HG03520 (cell line): ENCODE results near the gene PBX1.
"Not testable (repeated sequence)": the region's sequence is repeated elsewhere in the genome, so short reads cannot be mapped to it uniquely, and the experiment has no call there.

Experiments
- ATAC-seq: cut with Tn5 transposase; IDR thresholded peaks from one replicate; pipeline ENCODE4 v1.9.1; 2021; ENCODE audit warnings: mild to moderate bottlenecking, moderate library complexity; ENCODE audit not compliant: unreplicated experiment

The PBX1 gene

GRCh38 chr1:164637461-164638375, 78.7 kb downstream of the PBX1 start:
- no peak for ATAC-seq

- no peak for ATAC-seq
Observed at GRCh38 chr1:164638492-164639202, 79.7 kb downstream of the PBX1 start.

GRCh38 chr1:164640686-164641352, 81.8 kb downstream of the PBX1 start:
- no peak for ATAC-seq

GRCh38 chr1:164641353-164641730, 82.4 kb downstream of the PBX1 start:
- no peak for ATAC-seq

GRCh38 chr1:164643018-164643417, 84.0 kb downstream of the PBX1 start:
- ATAC-seq, result no peak

- ATAC-seq, result no peak
Observed at GRCh38 chr1:164644268-164644667, 85.3 kb downstream of the PBX1 start.

GRCh38 chr1:164644774-164645644, 86.0 kb downstream of the PBX1 start:
- ATAC-seq, result no peak

GRCh38 chr1:164645921-164646320, 86.9 kb downstream of the PBX1 start:
- no peak for ATAC-seq

GRCh38 chr1:164647211-164647610, 88.2 kb downstream of the PBX1 start:
- no peak for ATAC-seq

GRCh38 chr1:164648636-164649035, 89.7 kb downstream of the PBX1 start:
- ATAC-seq, result no peak

GRCh38 chr1:164649146-164649545, 90.2 kb downstream of the PBX1 start:
- ATAC-seq, result no peak

GRCh38 chr1:164650531-164650930, 91.5 kb downstream of the PBX1 start:
- no peak for ATAC-seq

GRCh38 chr1:164651351-164651951, 92.5 kb downstream of the PBX1 start:
- no peak for ATAC-seq

GRCh38 chr1:164652969-164653368, 94.0 kb downstream of the PBX1 start:
- not testable (repeated sequence) for ATAC-seq

GRCh38 chr1:164653705-164654104, 94.7 kb downstream of the PBX1 start:
- ATAC-seq, result no peak

GRCh38 chr1:164654200-164654599, 95.2 kb downstream of the PBX1 start:
- ATAC-seq, result no peak

- no peak for ATAC-seq
Observed at GRCh38 chr1:164658864-164659263, 99.9 kb downstream of the PBX1 start.

GRCh38 chr1:164659621-164660411, 100.8 kb downstream of the PBX1 start:
- ATAC-seq, result peak; percentile 14

- ATAC-seq, result peak; percentile 73
Observed at GRCh38 chr1:164660412-164660772, 101.4 kb downstream of the PBX1 start.
